ENCODE measurements around the gene OR5AU1.
"Not testable (repeated sequence)": the region's sequence is repeated elsewhere in the genome, so short reads cannot be mapped to it uniquely, and the experiment has no call there.

The OR5AU1 gene

DNA sequence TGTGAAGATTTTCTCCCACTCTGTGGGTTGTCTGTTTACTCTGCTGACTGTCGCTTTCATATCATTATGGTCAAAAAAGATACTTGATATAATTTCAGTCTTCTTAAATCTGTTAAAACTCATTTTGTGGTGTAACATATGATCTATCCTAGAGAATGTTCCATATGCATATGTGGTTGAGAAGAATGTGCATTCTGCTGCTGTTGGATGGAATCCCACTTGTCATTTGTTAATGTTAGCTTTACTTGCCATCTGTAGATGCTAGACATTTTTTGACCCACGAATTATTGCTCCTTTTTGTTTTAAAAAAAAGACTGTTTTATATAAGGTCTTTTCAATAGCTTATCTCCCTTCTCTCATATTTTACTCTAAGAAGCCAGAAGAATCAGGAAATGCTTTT lies 26.3 kb upstream of the OR5AU1 start:
- in situ Hi-C loops (cut with MboI; ENCODE audit: low sequenced_read_pairs) = no loop called here

- in situ Hi-C loops (cut with MboI; ENCODE audit: low sequenced_read_pairs) = no loop called here
Observed at GRCh38 chr14:21171128-21171527, 15.3 kb upstream of the OR5AU1 start.

DNA sequence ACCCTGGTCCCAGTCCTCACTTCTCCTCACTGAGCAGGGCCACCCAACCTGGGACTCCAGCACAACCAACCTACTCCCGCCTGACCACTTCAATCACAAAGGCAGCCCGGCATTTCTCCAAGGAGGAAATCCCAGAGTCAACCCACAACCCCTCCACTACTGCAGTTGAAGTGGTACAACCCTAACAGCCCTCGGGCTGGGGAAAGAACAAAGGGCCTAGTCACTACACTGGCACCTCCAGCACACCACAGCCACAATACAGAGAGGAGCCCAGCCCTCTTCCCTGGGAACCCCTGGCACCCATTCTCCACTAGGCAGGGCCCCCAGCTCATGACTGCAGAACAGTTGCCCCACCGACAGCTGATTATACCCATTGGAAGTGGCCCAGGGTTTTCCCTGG lies 13.7 kb upstream of the OR5AU1 start:
- in situ Hi-C loops (cut with MboI; ENCODE audit: low sequenced_read_pairs) = no loop called here

DNA sequence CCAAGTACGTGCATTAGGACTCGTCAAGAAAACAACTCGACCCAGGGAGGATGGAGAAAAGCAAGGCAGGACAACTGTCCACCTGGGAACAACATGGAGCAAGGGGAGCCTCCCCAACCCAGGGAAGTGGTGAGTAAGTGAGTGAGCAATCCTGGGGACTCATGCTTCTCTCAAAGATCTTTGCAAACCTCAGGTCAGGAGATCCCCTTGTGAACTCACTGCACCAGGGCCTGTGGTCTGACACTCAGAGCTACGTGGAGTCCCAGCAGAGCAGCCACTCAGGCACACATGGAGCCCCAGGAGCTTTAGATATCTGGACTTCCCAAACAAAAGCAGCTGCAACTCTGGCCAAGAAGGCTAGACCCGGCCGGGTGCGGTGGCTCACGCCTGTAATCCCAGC lies 12.2 kb upstream of the OR5AU1 start:
- in situ Hi-C loops (cut with MboI; ENCODE audit: low sequenced_read_pairs) = no loop called here

- in situ Hi-C loops (cut with MboI; ENCODE audit: low sequenced_read_pairs) = not testable (repeated sequence)
Observed at GRCh38 chr14:21165670-21166069, 9.8 kb upstream of the OR5AU1 start.

- in situ Hi-C loops (cut with MboI; ENCODE audit: low sequenced_read_pairs) = not testable (repeated sequence)
Observed at GRCh38 chr14:21165002-21165605, 9.2 kb upstream of the OR5AU1 start.

DNA sequence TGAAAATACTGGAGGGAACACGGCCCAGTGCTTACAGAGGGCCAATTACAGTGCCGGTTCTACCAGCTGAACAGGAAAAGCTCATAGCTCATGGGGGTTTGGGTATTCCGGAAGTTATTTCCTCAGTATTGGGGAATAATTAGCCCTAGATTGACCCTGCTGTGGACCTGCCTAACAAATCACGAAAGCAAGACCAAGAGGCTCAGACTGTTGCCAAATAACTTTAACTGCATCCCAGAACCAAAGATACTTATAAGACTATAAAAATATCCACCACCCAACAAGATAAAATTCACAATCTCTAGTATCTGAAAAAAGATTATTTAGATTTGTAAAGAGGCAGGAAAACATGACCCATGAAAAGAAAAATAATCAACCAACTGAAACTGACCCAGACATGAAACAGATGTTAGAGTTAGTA lies 8.0 kb upstream of the OR5AU1 start:
- in situ Hi-C loops (cut with MboI; ENCODE audit: low sequenced_read_pairs) = no loop called here

- in situ Hi-C loops (cut with MboI; ENCODE audit: low sequenced_read_pairs) = no loop called here
Observed at GRCh38 chr14:21162081-21162480, 6.2 kb upstream of the OR5AU1 start.

DNA sequence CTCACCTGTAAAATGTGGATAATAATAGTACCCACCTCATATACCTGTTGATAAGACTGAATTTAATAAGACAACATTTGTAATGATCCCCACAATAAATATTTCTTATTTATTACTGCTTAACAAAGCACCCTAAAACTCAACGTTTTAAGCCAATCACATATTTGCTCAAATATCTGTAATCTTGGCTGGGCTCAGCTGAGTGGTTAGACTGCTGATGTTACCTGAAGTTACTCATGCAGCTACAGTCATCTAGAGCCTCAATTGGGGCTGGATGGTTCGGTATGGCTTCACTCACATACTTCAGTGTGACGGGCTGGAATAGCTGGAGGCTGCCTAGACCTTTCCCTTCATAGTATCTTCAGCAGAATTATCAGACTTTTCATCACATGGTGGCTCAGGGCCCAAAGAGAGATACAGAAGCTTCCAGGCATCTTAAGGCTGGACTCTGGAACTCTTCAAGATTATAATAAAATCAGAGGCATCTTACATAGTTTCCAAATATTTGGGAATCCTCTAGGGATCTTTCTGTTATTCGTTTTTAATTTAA lies 4.3 kb upstream of the OR5AU1 start:
- in situ Hi-C loops (cut with MboI; ENCODE audit: low sequenced_read_pairs) = no loop called here

DNA sequence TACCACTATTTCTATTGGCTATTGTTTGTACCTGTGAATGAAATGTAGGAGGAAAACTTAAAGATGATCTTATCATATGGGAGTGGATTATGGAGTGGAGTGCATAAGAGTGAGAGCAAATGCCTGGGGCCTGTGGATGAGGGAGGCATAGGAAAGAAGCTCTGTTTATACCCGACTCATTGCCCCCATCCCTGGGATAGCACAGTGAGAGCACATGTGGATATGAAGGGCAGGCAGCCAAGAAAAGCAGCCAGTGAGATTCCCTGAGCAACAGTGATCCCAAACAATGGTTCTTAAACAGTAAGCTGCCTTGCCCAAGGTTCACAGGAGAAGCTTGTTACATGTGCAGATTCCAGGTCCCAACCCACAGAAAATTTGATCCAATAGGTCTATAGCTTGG lies 2.3 kb upstream of the OR5AU1 start:
- in situ Hi-C loops (cut with MboI; ENCODE audit: low sequenced_read_pairs) = not testable (repeated sequence)

- in situ Hi-C loops (cut with MboI; ENCODE audit: low sequenced_read_pairs) = no loop called here
Observed at GRCh38 chr14:21149641-21150367, 6.1 kb downstream of the OR5AU1 start.

DNA sequence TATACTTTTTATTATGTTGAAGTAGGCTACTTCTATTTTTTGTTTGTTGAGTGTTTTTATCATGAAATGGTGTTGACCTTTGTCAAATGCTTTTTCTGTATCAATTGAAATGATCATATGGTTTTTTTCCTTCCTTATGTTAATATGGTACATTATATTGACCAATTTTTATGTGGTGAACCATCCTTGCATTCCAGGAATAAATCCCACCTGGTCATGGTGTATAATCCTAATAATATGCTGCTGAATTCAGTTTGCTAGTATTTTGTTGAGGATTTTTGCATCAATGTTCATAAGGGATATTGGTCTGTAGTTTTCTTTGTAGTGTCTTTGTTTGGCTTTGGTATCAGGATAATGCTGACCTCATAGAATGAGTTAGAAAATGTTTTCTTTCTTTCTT lies 10.4 kb downstream of the OR5AU1 start:
- in situ Hi-C loops (cut with MboI; ENCODE audit: low sequenced_read_pairs) = no loop called here

DNA sequence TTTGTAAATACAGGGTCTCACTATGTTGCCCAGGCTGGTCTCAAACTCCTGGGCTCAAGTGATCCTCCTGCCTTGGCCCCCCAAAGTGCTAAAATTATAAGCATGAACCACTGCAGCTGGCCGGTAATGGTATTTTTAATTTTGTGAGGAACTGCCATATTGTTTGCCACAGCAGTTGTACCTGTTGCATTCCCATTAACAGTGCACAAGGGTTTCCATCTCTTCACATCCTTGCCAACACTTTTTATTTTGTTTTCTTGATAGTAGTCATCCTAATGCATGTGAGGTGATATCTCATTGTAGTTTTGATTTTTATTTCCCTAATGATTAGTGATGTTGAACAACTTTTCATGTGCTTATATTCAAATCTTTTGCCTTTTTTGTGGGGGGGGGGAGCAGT lies 13.5 kb downstream of the OR5AU1 start:
- in situ Hi-C loops (cut with MboI; ENCODE audit: low sequenced_read_pairs) = no loop called here

DNA sequence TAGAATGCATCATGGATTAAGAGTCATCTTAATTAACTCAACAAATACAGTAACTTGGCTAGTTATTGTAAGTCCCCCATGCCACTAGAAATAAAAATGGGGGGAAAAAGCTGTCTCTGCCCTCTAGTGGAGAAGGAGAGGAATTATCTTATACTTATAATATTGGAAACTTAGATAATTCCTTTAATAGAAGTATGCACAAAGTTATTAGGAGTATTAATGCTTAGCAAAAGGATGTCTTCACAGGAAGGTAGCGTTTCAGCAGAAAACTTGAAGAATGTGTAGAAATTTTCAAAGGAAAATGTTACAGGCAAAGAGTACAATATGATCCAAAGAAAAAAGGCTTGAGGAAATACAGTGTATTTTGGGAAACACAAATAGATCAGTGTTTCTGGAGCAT lies 19.8 kb downstream of the OR5AU1 start:
- in situ Hi-C loops (cut with MboI; ENCODE audit: low sequenced_read_pairs) = no loop called here

- in situ Hi-C loops (cut with MboI; ENCODE audit: low sequenced_read_pairs) = no loop called here
Observed at GRCh38 chr14:21133901-21134300, 22.0 kb downstream of the OR5AU1 start.

DNA sequence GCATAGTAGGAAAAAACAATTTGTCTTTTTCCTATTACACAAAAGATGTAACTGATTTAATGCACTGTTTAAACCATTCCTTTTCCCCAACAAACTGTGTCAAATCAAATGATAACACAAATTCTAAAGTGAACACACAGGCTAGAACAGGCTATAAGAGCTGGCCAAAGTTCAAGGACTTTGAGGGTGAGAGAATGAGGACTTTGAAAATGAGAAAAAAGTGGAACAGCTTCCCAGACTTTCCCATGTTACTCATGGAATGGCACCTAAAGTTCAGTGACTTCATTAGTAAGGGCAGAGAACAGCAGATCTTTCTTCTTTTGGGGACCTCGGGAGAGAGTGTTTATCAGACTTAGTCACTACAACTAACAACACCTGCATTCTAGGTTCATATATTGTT lies 32.4 kb downstream of the OR5AU1 start:
- in situ Hi-C loops (cut with MboI; ENCODE audit: low sequenced_read_pairs) = no loop called here

DNA sequence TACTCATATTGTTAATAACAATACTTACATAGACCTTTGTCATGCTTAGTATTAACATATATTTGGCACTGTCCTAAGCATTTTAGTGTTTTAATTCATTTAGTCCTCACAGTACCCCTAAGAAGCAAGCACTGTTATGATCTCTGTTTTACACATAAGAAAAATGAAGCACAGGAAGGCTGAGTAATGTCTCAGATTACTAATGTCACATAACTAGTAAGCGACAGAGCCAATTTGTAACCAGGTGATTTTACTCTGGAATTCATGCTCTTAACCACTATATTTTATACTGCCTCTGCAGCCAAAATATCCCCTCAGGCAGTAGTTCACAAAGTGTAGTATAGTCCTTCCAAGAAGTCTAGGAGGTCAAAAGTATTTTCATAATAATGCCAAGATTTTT lies 34.7 kb downstream of the OR5AU1 start:
- in situ Hi-C loops (cut with MboI; ENCODE audit: low sequenced_read_pairs) = no loop called here

GRCh38 chr14:21120686-21121085 lies 35.2 kb downstream of the OR5AU1 start:
- in situ Hi-C loops (cut with MboI; ENCODE audit: low sequenced_read_pairs) = no loop called here

- in situ Hi-C loops (cut with MboI; ENCODE audit: low sequenced_read_pairs) = no loop called here
Observed at GRCh38 chr14:21118933-21119332, 36.9 kb downstream of the OR5AU1 start.

GRCh38 chr14:21113369-21113768 lies 42.5 kb downstream of the OR5AU1 start:
- in situ Hi-C loops (cut with MboI; ENCODE audit: low sequenced_read_pairs) = no loop called here

GRCh38 chr14:21112255-21112654 lies 43.6 kb downstream of the OR5AU1 start:
- in situ Hi-C loops (cut with MboI; ENCODE audit: low sequenced_read_pairs) = no loop called here

DNA sequence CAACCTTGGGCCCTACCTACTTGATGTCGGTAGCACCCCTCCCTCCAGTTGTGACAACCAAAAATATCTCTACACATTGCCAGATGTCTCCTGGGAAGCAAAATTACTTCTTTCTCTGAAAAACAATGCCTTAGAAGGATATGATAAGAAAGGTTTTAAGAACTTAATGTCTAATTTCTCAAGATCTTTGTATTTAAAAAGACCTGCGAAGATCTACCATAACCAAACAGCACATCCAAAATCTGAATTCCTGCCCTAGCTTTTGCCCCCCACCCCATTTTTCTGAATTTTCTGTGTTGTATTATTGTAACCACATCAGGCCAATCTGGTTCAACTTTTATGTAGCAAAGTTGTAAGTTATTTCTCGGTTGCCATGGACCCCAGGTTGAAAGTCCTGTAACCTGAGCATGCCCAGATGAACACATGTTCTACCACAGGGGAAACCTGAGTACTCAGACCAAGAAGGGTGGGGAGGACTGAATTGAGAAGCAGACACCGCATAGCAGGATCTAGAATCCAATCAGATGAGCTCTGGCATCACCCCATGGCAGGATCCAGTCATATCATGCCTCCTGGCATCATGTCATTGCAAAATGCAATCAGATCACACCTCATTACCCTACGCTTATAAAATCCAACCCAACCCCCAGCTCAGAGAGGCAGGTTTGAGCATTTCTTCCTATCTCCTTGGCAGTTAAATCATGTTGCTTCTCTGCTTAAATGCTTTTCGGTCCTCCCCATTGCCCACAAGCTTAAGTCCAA lies 46.3 kb downstream of the OR5AU1 start:
- in situ Hi-C loops (cut with MboI; ENCODE audit: low sequenced_read_pairs) = no loop called here
